ENCODE measurements around the gene PDGFA. TPM values are rescaled to one million over a fixed set of nuclear protein-coding genes. Genes with fewer than 3 reads are reported as not detected.

PDGFA gene
- total and polyA plus RNA-seq, 2 experiments from 2014 or later = 4.7 to 8.4 TPM

DNA sequence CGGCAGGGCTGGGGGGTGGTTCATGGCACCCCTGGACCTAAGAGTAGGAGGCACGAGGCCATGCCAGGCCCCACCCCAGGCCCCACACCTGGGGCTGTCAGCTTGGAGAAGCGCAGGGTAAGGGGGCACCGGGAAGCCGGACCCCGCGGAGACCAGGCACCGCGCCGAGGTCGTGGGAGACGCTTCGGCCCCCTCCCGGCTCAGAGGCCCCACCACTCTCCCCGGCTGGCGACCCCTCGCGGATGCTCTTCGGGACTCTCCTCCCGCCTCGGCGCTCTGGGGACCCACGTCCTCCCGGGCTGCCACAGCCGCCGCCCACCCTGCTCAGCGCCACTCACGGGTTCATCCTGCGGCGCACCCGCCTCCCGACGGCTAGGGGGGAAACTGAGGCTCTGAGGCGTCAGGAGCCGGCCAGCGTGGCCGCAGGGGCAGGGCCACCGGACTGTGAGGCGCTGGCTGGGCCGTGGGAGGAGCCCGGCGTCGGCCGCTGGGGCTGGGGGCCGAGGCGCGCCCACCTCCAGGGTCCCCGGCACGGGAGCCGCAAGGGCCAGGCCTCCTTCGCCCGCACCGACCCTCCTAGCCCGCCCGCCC is 25.9 kb downstream of the PDGFA start:
- no peak overlapping the region for H3K9ac ChIP-seq
- no peaks in the 10 kb centered on the region for H3K36me3 ChIP-seq (ENCODE audit: low read depth)
- H4K20me1 ChIP-seq (ENCODE audit: insufficient read depth) = no peaks in the 10 kb centered on the region
- H3F3A ChIP-seq (ENCODE audit: insufficient read depth) = no peaks in the 10 kb centered on the region
- no peak overlapping the region for H3K4me2 ChIP-seq (ENCODE audit: unreplicated experiment)
- H3K4me3 ChIP-seq = no peak overlapping the region
- H2AFZ ChIP-seq = no peak overlapping the region
- WGBS, 2 experiments (ENCODE audit: low coverage in 1 of 2, low lambda C conversion rate in 2 of 2, missing lambda C conversion rate in 2 of 2) = 92 to 93% methylated on average over 28 to 53 of the region's 55 CpGs
- TF ChIP-seq EZH2 (IDR thresholded peaks at IDR 0.05; ENCODE audit: insufficient read depth, poor library complexity, severe bottlenecking) (no peak), EZH2phosphoT487 (IDR thresholded peaks at IDR 0.05; ENCODE audit: insufficient read depth, low read depth) (no peak)
- no peak for DNase-seq
- no peak overlapping the region for H3K27ac ChIP-seq
- H3K27me3 ChIP-seq (replicated peaks; ENCODE audit: insufficient read depth) = peaks cover 16% of the 10 kb centered on the region
- no peaks in the 10 kb centered on the region for H3K79me2 ChIP-seq (ENCODE audit: insufficient read depth)
- no peaks in the 10 kb centered on the region for H3K9me3 ChIP-seq (ENCODE audit: low read depth)
- no peaks in the 10 kb centered on the region for H3K9me2 ChIP-seq (ENCODE audit: insufficient read depth)
- H3K4me1 ChIP-seq (ENCODE audit: insufficient read depth) = no peaks in the 10 kb centered on the region
- in situ Hi-C loops (cut with MboI) = no loop called here

DNA sequence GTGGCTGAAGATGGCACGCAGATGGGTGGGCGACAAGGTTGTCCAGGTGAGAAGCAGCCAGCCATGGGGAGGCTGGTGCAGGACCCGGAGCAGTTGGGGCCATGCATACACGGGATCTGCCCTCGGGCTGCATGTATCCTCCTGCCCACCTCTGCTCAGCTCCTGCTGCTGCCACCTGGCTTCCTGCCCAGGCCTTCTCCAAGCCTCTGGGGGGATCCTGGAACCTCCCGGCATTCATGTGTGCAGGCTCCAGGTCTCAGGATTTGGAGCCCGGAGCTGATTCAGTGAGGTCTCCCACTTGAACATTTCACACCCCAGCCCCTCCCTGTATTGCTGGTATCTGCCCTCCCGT is 27.0 kb downstream of the PDGFA start:
- H3K79me2 ChIP-seq (ENCODE audit: insufficient read depth) = no peaks in the 10 kb centered on the region
- H3K9ac ChIP-seq = no peak overlapping the region
- DNase-seq = no peak
- in situ Hi-C loops (cut with MboI) = no loop called here
- no peak overlapping the region for H3K4me2 ChIP-seq (ENCODE audit: unreplicated experiment)
- H3K9me2 ChIP-seq (ENCODE audit: insufficient read depth) = no peaks in the 10 kb centered on the region
- WGBS, 2 experiments (ENCODE audit: low coverage in 1 of 2, low lambda C conversion rate in 2 of 2, missing lambda C conversion rate in 2 of 2) = 71 to 77% methylated on average over 8 of the region's 8 CpGs
- no peaks in the 10 kb centered on the region for H3K4me1 ChIP-seq (ENCODE audit: insufficient read depth)
- H3K4me3 ChIP-seq = no peak overlapping the region
- H3K9me3 ChIP-seq (ENCODE audit: low read depth) = no peaks in the 10 kb centered on the region
- H4K20me1 ChIP-seq (ENCODE audit: insufficient read depth) = no peaks in the 10 kb centered on the region
- H3F3A ChIP-seq (ENCODE audit: insufficient read depth) = no peaks in the 10 kb centered on the region
- H3K27me3 ChIP-seq (replicated peaks; ENCODE audit: insufficient read depth) = peaks cover 27% of the 10 kb centered on the region
- no peak overlapping the region for H3K27ac ChIP-seq
- TF ChIP-seq EZH2 (IDR thresholded peaks at IDR 0.05; ENCODE audit: insufficient read depth, poor library complexity, severe bottlenecking) = no peak
- no peak overlapping the region for H2AFZ ChIP-seq
- H3K36me3 ChIP-seq (ENCODE audit: low read depth) = no peaks in the 10 kb centered on the region

DNA sequence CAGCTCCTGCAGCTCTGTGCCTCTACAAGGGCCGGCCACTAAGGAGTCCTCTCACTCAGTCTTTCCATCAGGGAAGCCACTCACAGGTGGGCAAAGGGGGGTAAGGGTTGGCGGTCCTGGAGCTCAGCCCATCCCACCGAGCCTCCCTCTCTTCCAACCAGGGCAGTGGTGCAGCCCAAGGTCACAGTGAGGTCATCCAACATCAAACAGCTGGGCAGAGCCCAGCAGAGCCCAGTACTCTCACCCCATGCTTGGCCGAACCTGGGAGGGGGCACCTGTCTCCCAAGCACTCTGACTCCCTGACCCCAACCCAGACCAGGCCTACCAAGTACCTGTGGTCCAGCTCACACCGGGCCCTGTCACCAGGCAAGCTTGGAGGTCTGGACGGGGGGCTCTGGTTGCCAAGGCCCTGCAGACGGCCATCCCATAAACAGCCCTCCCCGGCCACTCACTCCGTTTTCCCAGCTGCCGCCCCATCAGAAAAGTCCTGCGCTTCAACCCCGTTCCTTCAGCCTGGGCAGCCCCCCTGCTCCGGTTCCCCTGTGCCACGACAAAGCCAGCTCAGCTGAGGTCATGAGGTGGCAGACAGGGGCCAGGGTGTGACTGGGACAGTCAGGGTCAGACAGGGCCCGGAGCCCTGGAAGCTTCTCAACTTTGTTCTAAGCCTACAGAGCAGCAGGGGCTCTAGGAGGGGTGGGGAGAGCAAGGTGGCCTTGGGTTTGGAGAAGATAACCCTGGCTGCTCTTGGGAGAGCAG is 27.5 kb downstream of the PDGFA start:
- Histone ChIP-seq H3K27ac (no peak overlapping the region), H4K20me1 (ENCODE audit: insufficient read depth) (no peaks in the 10 kb centered on the region), H3K9me3 (ENCODE audit: low read depth) (no peaks in the 10 kb centered on the region), H3K36me3 (ENCODE audit: low read depth) (no peaks in the 10 kb centered on the region), H3K79me2 (ENCODE audit: insufficient read depth) (no peaks in the 10 kb centered on the region), H3K4me3 (no peak overlapping the region), H3K4me2 (ENCODE audit: unreplicated experiment) (no peak overlapping the region), H3K9me2 (ENCODE audit: insufficient read depth) (no peaks in the 10 kb centered on the region), H3K27me3 (replicated peaks; ENCODE audit: insufficient read depth) (peaks cover 32% of the 10 kb centered on the region), H3K9ac (no peak overlapping the region), H3K4me1 (ENCODE audit: insufficient read depth) (no peaks in the 10 kb centered on the region), H2AFZ (no peak overlapping the region), H3F3A (ENCODE audit: insufficient read depth) (no peaks in the 10 kb centered on the region)
- TF ChIP-seq EZH2phosphoT487 (IDR thresholded peaks at IDR 0.05; ENCODE audit: insufficient read depth, low read depth) = no peak
- TF ChIP-seq EZH2 (IDR thresholded peaks at IDR 0.05; ENCODE audit: insufficient read depth, poor library complexity, severe bottlenecking) = no peak
- no peak for DNase-seq
- 63 to 65% methylated on average over 14 to 15 of the region's 15 CpGs for WGBS, 2 experiments (ENCODE audit: low coverage in 1 of 2, low lambda C conversion rate in 2 of 2, missing lambda C conversion rate in 2 of 2)
- in situ Hi-C loops (cut with MboI) = no loop called here

DNA sequence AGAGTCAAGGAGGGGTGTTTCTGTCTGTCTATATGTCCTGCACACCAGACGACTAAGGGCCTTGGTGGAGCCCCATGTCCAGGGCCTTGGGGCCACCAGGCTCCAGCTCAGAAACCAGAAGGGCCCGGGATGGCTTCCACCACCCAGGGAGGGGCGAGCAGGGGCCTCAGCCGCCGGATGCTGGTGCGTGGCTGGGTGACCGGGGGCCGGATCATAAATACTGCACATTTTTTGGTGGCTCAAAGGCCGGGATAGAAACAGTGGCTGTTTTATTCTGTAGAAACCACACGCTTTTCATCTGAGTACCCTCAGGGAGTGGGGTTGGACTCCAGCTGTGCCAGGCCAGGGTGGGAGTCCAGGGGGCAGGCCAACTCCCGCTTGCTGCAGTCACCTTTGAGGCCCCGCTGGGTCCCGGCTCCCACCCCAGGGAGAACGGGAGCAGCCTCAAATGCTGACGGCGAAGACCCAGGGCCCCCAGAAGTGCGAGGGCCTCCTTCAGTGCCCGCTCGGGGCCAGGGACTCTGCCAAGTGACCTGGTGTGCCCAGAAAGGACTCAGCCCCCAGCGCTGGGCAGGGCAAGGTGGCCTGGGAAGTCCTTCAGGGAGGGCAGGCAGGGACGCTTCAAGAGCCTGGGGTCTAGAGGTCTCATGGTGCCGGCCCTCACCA is 28.2 kb downstream of the PDGFA start:
- TF ChIP-seq EZH2 (IDR thresholded peaks at IDR 0.05; ENCODE audit: insufficient read depth, poor library complexity, severe bottlenecking) (no peak), EZH2phosphoT487 (IDR thresholded peaks at IDR 0.05; ENCODE audit: insufficient read depth, low read depth) (no peak)
- H3K36me3 ChIP-seq (ENCODE audit: low read depth) = no peaks in the 10 kb centered on the region
- H3F3A ChIP-seq (ENCODE audit: insufficient read depth) = no peaks in the 10 kb centered on the region
- no peak overlapping the region for H3K4me2 ChIP-seq (ENCODE audit: unreplicated experiment)
- no peak overlapping the region for H3K4me3 ChIP-seq
- H3K4me1 ChIP-seq (ENCODE audit: insufficient read depth) = no peaks in the 10 kb centered on the region
- no peaks in the 10 kb centered on the region for H4K20me1 ChIP-seq (ENCODE audit: insufficient read depth)
- WGBS, 2 experiments (ENCODE audit: low coverage in 1 of 2, low lambda C conversion rate in 2 of 2, missing lambda C conversion rate in 2 of 2) = 61 to 65% methylated on average over 12 to 20 of the region's 22 CpGs
- no peak for DNase-seq
- H3K27me3 ChIP-seq (replicated peaks; ENCODE audit: insufficient read depth) = peaks cover 38% of the 10 kb centered on the region
- in situ Hi-C loops (cut with MboI) = no loop called here
- no peak overlapping the region for H3K9ac ChIP-seq
- no peak overlapping the region for H2AFZ ChIP-seq
- H3K9me2 ChIP-seq (ENCODE audit: insufficient read depth) = no peaks in the 10 kb centered on the region
- H3K9me3 ChIP-seq (ENCODE audit: low read depth) = no peaks in the 10 kb centered on the region
- no peak overlapping the region for H3K27ac ChIP-seq
- H3K79me2 ChIP-seq (ENCODE audit: insufficient read depth) = no peaks in the 10 kb centered on the region

Measured in GM23248 (cell line).